ENCODE results near the gene U2SURP.
A peak's percentile ranks its signal among the peaks of the same experiment; 100 is the strongest.

The U2SURP gene

DNA sequence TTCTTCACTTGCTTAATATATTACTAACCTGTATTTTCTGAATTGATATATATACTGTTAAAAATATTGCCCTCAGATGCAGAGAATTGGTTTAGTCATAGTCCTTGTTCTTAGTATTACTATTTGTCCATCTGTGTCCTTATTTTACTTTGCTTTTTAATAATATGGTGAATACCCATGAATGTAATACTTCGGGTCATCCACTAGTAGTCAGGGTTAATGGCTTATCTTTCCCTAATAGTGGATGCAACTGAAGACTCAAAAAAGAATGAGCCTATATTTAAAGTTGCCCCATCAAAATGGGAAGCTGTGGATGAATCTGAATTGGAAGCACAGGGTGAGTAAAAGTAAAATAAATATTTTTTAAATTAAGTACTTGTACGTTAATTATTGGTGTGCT, 36.5 kb downstream of the U2SURP start:
- Histone ChIP-seq H3K4me2 (ENCODE audit: low read depth, low read length) (no peak overlapping the region), H2AFZ (ENCODE audit: low read length) (no peak overlapping the region), H3K9me3 (replicated peaks; ENCODE audit: insufficient read depth, low read length) (no peaks in the 10 kb centered on the region), H3K27ac (ENCODE audit: low read length) (no peak overlapping the region), H3K9ac (ENCODE audit: low read length) (no peak overlapping the region), H3F3A (ENCODE audit: insufficient read depth, low read length) (0 out of 2 replicates have a peak, but pooled peaks cover 6% of the 10 kb centered on the region), H3K4me1 (ENCODE audit: low read length) (peaks cover 13% of the 10 kb centered on the region), H3K36me3 (replicated peaks; ENCODE audit: insufficient read depth, low read length) (peaks cover 3% of the 10 kb centered on the region; the same call in 1 of the 2 replicates), H3K4me3 (ENCODE audit: low read length) (no peak overlapping the region), H4K20me1 (ENCODE audit: insufficient read depth, low read length) (no peaks in the 10 kb centered on the region), H3K9me2 (replicated peaks; ENCODE audit: insufficient read depth, low read length) (no peaks in the 10 kb centered on the region), H3K79me2 (ENCODE audit: low read length) (peaks cover 9% of the 10 kb centered on the region; the same call in 1 of the 2 replicates), H3K27me3 (replicated peaks; ENCODE audit: insufficient read depth, low read length) (no peaks in the 10 kb centered on the region)
- TF ChIP-seq EZH2phosphoT487 (IDR thresholded peaks at IDR 0.05; ENCODE audit: low read length) (no peak), EZH2 (optimal IDR thresholded peaks at IDR 0.05; ENCODE audit: low read depth, low read length) (no peak)
- TF ChIP-seq, protein P1, sequence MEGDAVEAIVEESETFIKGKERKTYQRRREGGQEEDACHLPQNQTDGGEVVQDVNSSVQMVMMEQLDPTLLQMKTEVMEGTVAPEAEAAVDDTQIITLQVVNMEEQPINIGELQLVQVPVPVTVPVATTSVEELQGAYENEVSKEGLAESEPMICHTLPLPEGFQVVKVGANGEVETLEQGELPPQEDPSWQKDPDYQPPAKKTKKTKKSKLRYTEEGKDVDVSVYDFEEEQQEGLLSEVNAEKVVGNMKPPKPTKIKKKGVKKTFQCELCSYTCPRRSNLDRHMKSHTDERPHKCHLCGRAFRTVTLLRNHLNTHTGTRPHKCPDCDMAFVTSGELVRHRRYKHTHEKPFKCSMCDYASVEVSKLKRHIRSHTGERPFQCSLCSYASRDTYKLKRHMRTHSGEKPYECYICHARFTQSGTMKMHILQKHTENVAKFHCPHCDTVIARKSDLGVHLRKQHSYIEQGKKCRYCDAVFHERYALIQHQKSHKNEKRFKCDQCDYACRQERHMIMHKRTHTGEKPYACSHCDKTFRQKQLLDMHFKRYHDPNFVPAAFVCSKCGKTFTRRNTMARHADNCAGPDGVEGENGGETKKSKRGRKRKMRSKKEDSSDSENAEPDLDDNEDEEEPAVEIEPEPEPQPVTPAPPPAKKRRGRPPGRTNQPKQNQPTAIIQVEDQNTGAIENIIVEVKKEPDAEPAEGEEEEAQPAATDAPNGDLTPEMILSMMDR (IDR thresholded peaks at IDR 0.05; ENCODE audit: low read length) = no peak
- DNase-seq = no peak

DNA sequence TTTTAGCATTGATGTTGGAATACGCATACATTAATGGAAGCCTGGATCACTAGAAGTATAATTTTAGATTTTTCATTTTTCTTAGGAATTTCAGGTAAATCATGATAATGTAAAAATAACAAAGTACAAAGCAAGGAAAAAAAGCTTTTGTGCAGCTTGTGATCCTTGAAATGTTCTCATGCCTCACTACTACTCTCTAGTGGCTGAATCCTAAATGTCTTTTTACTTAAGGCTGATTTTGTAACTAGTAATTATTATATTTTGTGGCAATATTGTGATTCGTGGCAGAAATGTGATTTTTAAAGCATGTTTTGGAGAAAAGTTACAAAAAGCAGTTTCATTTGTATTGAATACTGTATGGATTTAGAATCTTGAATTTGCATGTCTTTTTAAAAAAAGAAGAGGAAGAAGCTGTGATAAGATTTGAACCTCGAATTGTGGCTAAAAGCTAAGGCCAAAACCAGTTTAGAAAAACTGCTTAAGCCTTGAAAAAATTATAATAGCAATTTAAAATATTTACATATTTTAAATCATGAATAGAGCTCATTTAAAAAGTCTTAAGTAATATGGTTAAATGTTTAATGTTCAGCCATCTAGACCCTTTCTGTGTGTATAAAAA, 39.0 kb downstream of the U2SURP start:
- H3K4me1 ChIP-seq (ENCODE audit: low read length) = peaks cover 12% of the 10 kb centered on the region
- H3F3A ChIP-seq (ENCODE audit: insufficient read depth, low read length) = no peaks in the 10 kb centered on the region
- TF ChIP-seq, protein P1 (IDR thresholded peaks at IDR 0.05; ENCODE audit: low read length) = peak; percentile 46
- no peak for TF ChIP-seq EZH2phosphoT487 (IDR thresholded peaks at IDR 0.05; ENCODE audit: low read length)
- H3K36me3 ChIP-seq (replicated peaks; ENCODE audit: insufficient read depth, low read length) = peaks cover under 1% of the 10 kb centered on the region; the same call in 1 of the 2 replicates
- H3K4me3 ChIP-seq (ENCODE audit: low read length) = no peak overlapping the region
- no peak overlapping the region for H3K27ac ChIP-seq (ENCODE audit: low read length)
- DNase-seq = no peak
- H4K20me1 ChIP-seq (ENCODE audit: insufficient read depth, low read length) = no peaks in the 10 kb centered on the region
- H2AFZ ChIP-seq (ENCODE audit: low read length) = no peak overlapping the region
- H3K27me3 ChIP-seq (replicated peaks; ENCODE audit: insufficient read depth, low read length) = no peaks in the 10 kb centered on the region
- no peak overlapping the region for H3K9ac ChIP-seq (ENCODE audit: low read length)
- H3K79me2 ChIP-seq (ENCODE audit: low read length) = peaks cover 9% of the 10 kb centered on the region; the same call in 1 of the 2 replicates
- no peaks in the 10 kb centered on the region for H3K9me3 ChIP-seq (replicated peaks; ENCODE audit: insufficient read depth, low read length)
- no peaks in the 10 kb centered on the region for H3K9me2 ChIP-seq (replicated peaks; ENCODE audit: insufficient read depth, low read length)
- no peak overlapping the region for H3K4me2 ChIP-seq (ENCODE audit: low read depth, low read length)

DNA sequence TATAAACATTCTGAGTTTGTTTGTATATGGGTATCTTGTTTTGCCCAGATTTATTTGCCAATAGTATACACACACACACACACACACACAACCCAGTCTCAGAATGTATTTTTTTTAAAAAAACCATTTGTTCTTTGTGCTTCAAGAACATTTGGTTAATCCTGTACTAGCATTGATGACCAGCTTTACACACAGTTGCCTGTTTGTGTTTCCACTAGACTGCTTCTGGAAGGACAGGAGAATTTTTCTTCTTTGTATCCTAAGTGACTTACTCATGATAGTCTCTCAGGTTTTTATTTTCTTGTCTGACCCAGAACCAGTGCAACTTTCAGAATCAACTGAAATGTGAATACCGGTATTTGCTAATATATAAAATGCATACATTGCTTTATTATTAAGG, 40.5 kb downstream of the U2SURP start:
- Histone ChIP-seq H3K4me2 (ENCODE audit: low read depth, low read length) (no peak overlapping the region), H3F3A (ENCODE audit: insufficient read depth, low read length) (no peaks in the 10 kb centered on the region), H3K27ac (ENCODE audit: low read length) (no peak overlapping the region), H3K79me2 (ENCODE audit: low read length) (peaks cover 9% of the 10 kb centered on the region; the same call in 1 of the 2 replicates), H3K9me2 (replicated peaks; ENCODE audit: insufficient read depth, low read length) (no peaks in the 10 kb centered on the region), H3K27me3 (replicated peaks; ENCODE audit: insufficient read depth, low read length) (no peaks in the 10 kb centered on the region), H3K9ac (ENCODE audit: low read length) (no peak overlapping the region), H2AFZ (ENCODE audit: low read length) (no peak overlapping the region), H3K9me3 (replicated peaks; ENCODE audit: insufficient read depth, low read length) (no peaks in the 10 kb centered on the region), H3K4me1 (ENCODE audit: low read length) (no peaks in the 10 kb centered on the region), H3K36me3 (replicated peaks; ENCODE audit: insufficient read depth, low read length) (peaks cover 3% of the 10 kb centered on the region; the same call in 1 of the 2 replicates), H4K20me1 (ENCODE audit: insufficient read depth, low read length) (no peaks in the 10 kb centered on the region), H3K4me3 (ENCODE audit: low read length) (no peak overlapping the region)
- DNase-seq = no peak
- TF ChIP-seq, protein P1 (IDR thresholded peaks at IDR 0.05; ENCODE audit: low read length) = no peak
- TF ChIP-seq EZH2 (optimal IDR thresholded peaks at IDR 0.05; ENCODE audit: low read depth, low read length) (no peak), EZH2phosphoT487 (IDR thresholded peaks at IDR 0.05; ENCODE audit: low read length) (no peak)

Measured in MM.1S (cell line).